Skeletal muscle tissue (tissue), 4 donors: ENCODE measurements around the gene RNASE11. TPM values are rescaled to one million over a fixed set of nuclear protein-coding genes. Genes with fewer than 3 reads are reported as not detected.

ENCODE experiments used
- H3K27ac ChIP-seq: one replicate; pipeline ENCODE4 v1.7.0; 2013; ENCODE audit warnings: mild to moderate bottlenecking, low read depth, low read length, inconsistent platforms
- H3K27me3 ChIP-seq, 3 donors: one replicate each; pipeline ENCODE4 v1.7.0; 2013; ENCODE audit warnings: low read length in 3 of 3; ENCODE audit not compliant: control insufficient read depth in 3 of 3, insufficient read depth in 3 of 3
- H3K36me3 ChIP-seq, 3 donors: one replicate each; pipeline ENCODE4 v1.7.0; 2013; ENCODE audit warnings: low read length in 3 of 3; ENCODE audit not compliant: control insufficient read depth in 3 of 3, insufficient read depth in 3 of 3
- H3K4me1 ChIP-seq, 3 donors: one replicate each; pipeline ENCODE4 v1.7.0; 2013; ENCODE audit warnings: low read length in 3 of 3, mild to moderate bottlenecking in 3 of 3; ENCODE audit not compliant: control insufficient read depth in 3 of 3, insufficient read depth in 3 of 3
- H3K4me3 ChIP-seq, 3 donors: one replicate each; pipeline ENCODE4 v1.7.0; 2013; ENCODE audit warnings: low read length in 3 of 3
- H3K9ac ChIP-seq, 3 donors: one replicate each; pipeline ENCODE4 v1.7.0; 2013; ENCODE audit warnings: low read length in 3 of 3, mild to moderate bottlenecking in 3 of 3, moderate library complexity in 2 of 3, low read depth in 1 of 3
- H3K9me3 ChIP-seq, 3 donors: one replicate each; pipeline ENCODE4 v1.7.0; 2013; ENCODE audit warnings: low read length in 3 of 3; ENCODE audit not compliant: control insufficient read depth in 3 of 3
- total RNA-seq: library from RNA; depleted of rRNA; stranded (reverse); fragments of >200 nt; gene quantifications from one replicate; pipeline ENCODE4 v1.2.3, GENCODE V29; 2014
- donor health status: Osteomylitis.

The RNASE11 gene
- total RNA-seq, 1 donor from 2014 or later = not detected

DNA sequence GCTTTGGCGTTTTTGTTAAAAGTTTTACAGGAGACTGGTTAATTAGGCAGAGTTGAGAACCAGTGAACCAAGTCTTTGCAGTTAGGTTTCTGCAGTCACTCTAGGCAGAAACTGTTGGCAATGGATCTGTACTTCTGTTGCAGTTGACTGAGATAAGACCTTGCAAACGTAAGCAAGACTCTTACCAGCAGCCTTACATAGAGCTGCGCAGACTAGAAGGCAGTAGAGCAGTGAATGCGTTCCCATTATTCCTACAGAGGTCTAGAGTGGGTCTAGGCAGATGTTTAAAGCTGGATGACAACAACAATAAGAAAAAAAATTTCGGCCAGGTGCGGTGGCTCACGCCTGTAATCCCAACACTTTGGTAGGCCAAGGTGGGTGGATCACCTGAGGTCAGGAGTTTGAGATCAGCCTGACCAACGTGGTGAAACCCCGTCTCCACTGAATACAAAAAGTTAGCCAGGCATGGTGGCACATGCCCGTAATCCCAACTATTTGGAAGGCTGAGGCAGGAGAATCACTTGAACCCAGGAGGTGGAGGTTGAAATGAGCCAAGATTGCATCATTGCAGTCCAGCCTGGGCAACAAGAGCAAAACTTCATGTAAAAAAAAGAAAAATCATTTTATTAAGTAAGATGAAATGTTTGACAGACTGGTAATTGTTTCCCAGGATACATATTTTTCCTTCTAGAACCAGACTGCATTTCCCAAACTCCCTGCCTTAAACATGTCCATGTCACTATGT, 39.2 kb downstream of the RNASE11 start:
- H3K4me1 ChIP-seq = no peaks in the 10 kb centered on the region
- H3K9me3 ChIP-seq = no peaks in the 10 kb centered on the region
- H3K27me3 ChIP-seq = peaks cover 0 to 4% (median 4%) of the 10 kb centered on the region in 3 donors
- no peak overlapping the region for H3K27ac ChIP-seq
- H3K4me3 ChIP-seq = no peak overlapping the region
- H3K36me3 ChIP-seq = no peaks in the 10 kb centered on the region
- H3K9ac ChIP-seq = no peak overlapping the region

DNA sequence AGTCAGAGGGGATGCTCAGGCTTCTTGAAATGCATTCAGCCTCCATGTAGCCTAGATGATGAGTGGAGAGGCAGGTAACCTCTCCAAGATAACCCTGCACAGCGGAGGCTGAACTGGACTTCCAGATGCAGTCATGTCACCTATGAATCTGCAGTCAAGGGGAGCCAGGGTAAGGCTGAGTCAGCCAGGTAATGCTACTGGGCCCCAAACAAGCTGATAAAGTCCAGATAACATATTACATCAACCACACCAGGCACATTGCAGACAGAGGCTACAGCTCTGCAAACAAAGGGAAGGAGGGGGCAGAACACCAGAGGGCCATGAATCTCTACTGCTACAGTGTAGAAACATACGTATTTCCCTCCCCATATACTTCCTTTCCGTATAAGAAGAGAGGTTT, 40.9 kb downstream of the RNASE11 start:
- no peak overlapping the region for H3K9ac ChIP-seq
- H3K4me1 ChIP-seq = no peaks in the 10 kb centered on the region
- H3K27ac ChIP-seq = no peak overlapping the region
- no peaks in the 10 kb centered on the region for H3K36me3 ChIP-seq
- H3K9me3 ChIP-seq = no peaks in the 10 kb centered on the region
- no peak overlapping the region for H3K4me3 ChIP-seq
- peaks cover 0 to 4% (median 4%) of the 10 kb centered on the region in 3 donors for H3K27me3 ChIP-seq

DNA sequence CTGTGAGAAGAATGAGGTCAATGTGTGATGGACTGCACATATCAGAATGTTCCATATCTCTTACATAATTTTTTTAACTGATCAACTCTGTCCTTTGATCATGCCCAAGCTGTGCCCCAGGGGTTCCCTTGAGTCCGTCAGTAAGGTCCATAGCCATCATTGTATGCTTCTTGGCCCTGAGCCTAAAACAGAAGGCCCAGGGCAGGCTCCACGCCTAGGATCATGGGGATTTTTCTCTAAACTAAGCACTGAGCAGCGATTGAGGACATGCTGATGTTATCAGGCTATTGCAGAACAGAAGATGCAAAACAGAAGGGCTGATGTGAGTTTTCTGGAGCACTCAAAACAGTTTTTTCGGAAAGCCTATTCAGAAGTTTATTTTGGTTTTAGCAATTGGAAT, 47.9 kb downstream of the RNASE11 start:
- Histone ChIP-seq H3K9ac (no peak overlapping the region), H3K4me3 (no peak overlapping the region), H3K27ac (no peak overlapping the region), H3K36me3 (no peaks in the 10 kb centered on the region), H3K27me3 (no peaks in the 10 kb centered on the region), H3K4me1 (no peaks in the 10 kb centered on the region), H3K9me3 (no peaks in the 10 kb centered on the region)

Other genes starting within 250 kb of the RNASE11 start
- 8.4 TPM for gene PARP2, start 244.4 kb downstream of the RNASE11 start, total RNA-seq
- 10.4 TPM for gene TEP1, start 174.5 kb downstream of the RNASE11 start, total RNA-seq
- 2.1 TPM for gene KLHL33, start 151.8 kb downstream of the RNASE11 start, total RNA-seq
- gene OSGEP, start 133.2 kb downstream of the RNASE11 start, total RNA-seq = 26.6 TPM
- 64.2 TPM for gene APEX1, start 132.8 kb downstream of the RNASE11 start, total RNA-seq
- gene PIP4P1, start 126.6 kb downstream of the RNASE11 start, total RNA-seq = 13.0 TPM
- 13.6 TPM for gene PNP, start 118.6 kb downstream of the RNASE11 start, total RNA-seq
- gene RNASE10, start 82.5 kb downstream of the RNASE11 start, total RNA-seq = not detected
- not detected for gene RNASE9, start 27.0 kb downstream of the RNASE11 start, total RNA-seq
- gene RNASE12, start 3.4 kb upstream of the RNASE11 start, total RNA-seq = not detected
- gene OR6S1, start 53.7 kb upstream of the RNASE11 start, total RNA-seq = not detected
- gene RNASE4, start 96.6 kb upstream of the RNASE11 start, total RNA-seq = 17.7 TPM
- 3.7 TPM for gene ANG, start 100.8 kb upstream of the RNASE11 start, total RNA-seq
- gene EDDM3A, start 157.9 kb upstream of the RNASE11 start, total RNA-seq = not detected
- not detected for gene EDDM3B, start 180.4 kb upstream of the RNASE11 start, total RNA-seq
- 5.2 TPM for gene RNASE6, start 193.3 kb upstream of the RNASE11 start, total RNA-seq
- 113 TPM for gene RNASE1, start 214.8 kb upstream of the RNASE11 start, total RNA-seq